DMS153 treated with DMSO at 0.1 percent for 48 hours (cell line): ENCODE data around the gene ITGB2.
"Not testable (repeated sequence)": the region's sequence is repeated elsewhere in the genome, so short reads cannot be mapped to it uniquely, and the experiment has no call there.

Experiments used
- DNase-seq: peaks from one replicate; lab custom pipeline; 2025; ENCODE audit not compliant: unreplicated experiment; lab: John Stamatoyannopoulos, UW

ITGB2 gene

GRCh38 chr21:44887126-44887806, 33.4 kb downstream of the ITGB2 start:
- no peak for DNase-seq

GRCh38 chr21:44886113-44887075, 34.3 kb downstream of the ITGB2 start:
- DNase-seq = no peak

- DNase-seq = no peak
These were observed 35.1 kb downstream of the ITGB2 start for GRCh38 chr21:44885615-44886014.

GRCh38 chr21:44884097-44884496, 36.6 kb downstream of the ITGB2 start:
- no peak for DNase-seq

- DNase-seq = no peak
These were observed 37.4 kb downstream of the ITGB2 start for GRCh38 chr21:44883250-44883649.

- DNase-seq = no peak
These were observed 39.4 kb downstream of the ITGB2 start for GRCh38 chr21:44881198-44881872.

GRCh38 chr21:44880405-44881197, 40.1 kb downstream of the ITGB2 start:
- no peak for DNase-seq

GRCh38 chr21:44879238-44879637, 41.5 kb downstream of the ITGB2 start:
- DNase-seq = not testable (repeated sequence)

GRCh38 chr21:44878053-44878982, 42.4 kb downstream of the ITGB2 start:
- DNase-seq = no peak

GRCh38 chr21:44876849-44877575, 43.7 kb downstream of the ITGB2 start:
- DNase-seq = no peak

GRCh38 chr21:44875316-44875700, 45.4 kb downstream of the ITGB2 start:
- DNase-seq = no peak

GRCh38 chr21:44874497-44875315, 46.0 kb downstream of the ITGB2 start:
- DNase-seq = peak; percentile 30

- peak; percentile 30 for DNase-seq
These were observed 46.5 kb downstream of the ITGB2 start for GRCh38 chr21:44874240-44874496.

- peak; percentile 92 for DNase-seq
These were observed 47.1 kb downstream of the ITGB2 start, which contains the start of gene PTTG1IP for GRCh38 chr21:44873356-44874239. PTTG1IP (minus strand) TSS chr21:44873690; CDS start chr21:44873616, 74 bp downstream.

- DNase-seq = no peak
These were observed 47.9 kb downstream of the ITGB2 start for GRCh38 chr21:44872649-44873355.

- no peak for DNase-seq
These were observed 48.4 kb downstream of the ITGB2 start for GRCh38 chr21:44872323-44872648.
